ENCODE data around the gene KCNQ1. TPM values are rescaled to one million over a fixed set of nuclear protein-coding genes. Genes with fewer than 3 reads are reported as not detected.
A peak's percentile ranks its signal among the peaks of the same experiment; 100 is the strongest.

The KCNQ1 gene
- total and polyA plus RNA-seq, 9 of the 15 experiments (the other 6 are each of a cell fraction or from before 2014, with no cell fraction given) = 0.44 TPM; not detected in 8

- TF ChIP-seq CHD7 (IDR thresholded peaks at IDR 0.05; ENCODE audit: low read depth, low read length) (no peak), RAD21 (CRISPR knock-in tag; conservative IDR thresholded peaks at IDR 0.05 in 1 of 2, IDR thresholded peaks at IDR 0.05 in 1 of 2) (0 out of 4 replicates have a peak, but pooled peaks of 1 of the 2 experiments have one; percentile 6), FOXK1 (CRISPR knock-in tag; IDR thresholded peaks at IDR 0.05; ENCODE audit: borderline replicate concordance) (no peak), IRF2 (CRISPR knock-in tag; IDR thresholded peaks at IDR 0.05) (no peak), ZNF592 (IDR thresholded peaks at IDR 0.05) (peak; percentile 30; the same call in 1 of the 2 replicates), SRSF1 (IDR thresholded peaks at IDR 0.05; ENCODE audit: low read depth, low read length) (no peak), ZBTB12 (CRISPR knock-in tag; IDR thresholded peaks at IDR 0.05) (no peak), ZNF134 (CRISPR knock-in tag; conservative IDR thresholded peaks at IDR 0.05) (no peak), FOSL1 (tag; conservative IDR thresholded peaks at IDR 0.05) (no peak)
Measured at GRCh38 chr11:2886191-2886894, 441.5 kb downstream of the KCNQ1 start (continued).
